Stimulated activated CD4-positive, alpha-beta T cell treated with anti-CD3 and anti-CD28 coated beads, Interleukin-12 subunit alpha, Interleukin-12 subunit beta, amount 100 ng/mL, for 4 hours (primary cell): Measurements from ENCODE around the gene GNAZ.
"Not testable (repeated sequence)": the region's sequence is repeated elsewhere in the genome, so short reads cannot be mapped to it uniquely, and the experiment has no call there.

Experiments
- DNase-seq: peaks from one replicate; pipeline ENCODE4 v3.0.0-alpha.2; 2020

Gene GNAZ

DNA sequence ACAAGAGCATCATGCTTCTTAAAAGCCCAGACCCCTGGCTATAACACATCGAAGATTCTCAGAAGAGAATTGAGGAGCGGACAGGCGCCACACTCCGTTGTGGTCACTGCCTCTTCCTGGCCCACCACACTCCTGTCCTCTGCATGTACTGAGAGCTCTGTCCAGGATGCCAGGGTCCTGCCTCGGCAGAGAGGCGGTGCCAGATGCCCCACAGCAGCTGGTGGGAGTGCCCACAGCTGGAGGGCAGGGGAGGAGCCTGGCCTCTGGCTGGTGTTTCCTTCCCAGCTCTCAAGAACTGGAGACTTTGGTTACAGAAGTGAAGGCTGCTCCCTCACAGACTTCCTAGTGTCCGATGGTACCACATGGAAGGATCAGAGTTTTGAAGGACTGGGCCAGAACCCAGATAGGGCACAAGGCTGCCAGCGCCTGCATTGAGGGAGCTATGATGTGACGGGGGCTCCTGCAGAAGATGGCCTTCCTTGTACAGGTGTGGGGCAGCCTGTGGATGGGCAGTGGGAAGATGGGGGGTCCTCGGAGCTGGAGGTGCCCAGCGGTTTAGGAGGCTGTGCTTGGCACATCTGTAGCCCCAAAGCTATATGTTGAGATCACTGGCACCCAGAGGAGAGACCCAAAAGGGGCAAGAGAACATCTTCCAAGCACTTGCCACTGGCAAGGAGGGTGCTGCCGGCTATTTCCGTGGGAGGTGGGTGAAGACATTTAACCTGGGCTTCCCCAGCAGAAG is 52.1 kb downstream of the GNAZ start:
- no peak for DNase-seq

DNA sequence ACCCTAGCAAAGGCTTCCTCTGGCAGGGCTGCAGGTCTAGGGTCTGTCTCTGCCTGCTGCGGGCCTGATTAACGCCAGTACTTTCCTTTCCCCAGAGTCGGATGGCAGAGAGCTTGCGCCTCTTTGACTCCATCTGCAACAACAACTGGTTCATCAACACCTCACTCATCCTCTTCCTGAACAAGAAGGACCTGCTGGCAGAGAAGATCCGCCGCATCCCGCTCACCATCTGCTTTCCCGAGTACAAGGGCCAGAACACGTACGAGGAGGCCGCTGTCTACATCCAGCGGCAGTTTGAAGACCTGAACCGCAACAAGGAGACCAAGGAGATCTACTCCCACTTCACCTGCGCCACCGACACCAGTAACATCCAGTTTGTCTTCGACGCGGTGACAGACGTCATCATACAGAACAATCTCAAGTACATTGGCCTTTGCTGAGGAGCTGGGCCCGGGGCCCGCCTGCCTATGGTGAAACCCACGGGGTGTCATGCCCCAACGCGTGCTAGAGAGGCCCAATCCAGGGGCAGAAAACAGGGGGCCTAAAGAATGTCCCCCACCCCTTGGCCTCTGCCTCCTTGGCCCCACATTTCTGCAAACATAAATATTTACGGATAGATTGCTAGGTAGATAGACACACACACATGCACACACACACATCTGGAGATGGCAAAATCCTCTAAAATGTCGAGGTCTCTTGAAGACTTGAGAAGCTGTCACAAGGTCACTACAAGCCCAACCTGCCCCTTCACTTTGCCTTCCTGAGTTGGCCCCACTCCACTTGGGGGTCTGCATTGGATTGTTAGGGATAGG is 52.9 kb downstream of the GNAZ start:
- DNase-seq = no peak

- no peak for DNase-seq
Observed at GRCh38 chr22:23123804-23124254, 53.5 kb downstream of the GNAZ start.

- DNase-seq = no peak
Observed at GRCh38 chr22:23124611-23125511, 54.5 kb downstream of the GNAZ start.

- no peak for DNase-seq
Observed at GRCh38 chr22:23125512-23126103, 55.3 kb downstream of the GNAZ start.

- DNase-seq = no peak
Observed at GRCh38 chr22:23126165-23127054, 56.1 kb downstream of the GNAZ start.

- DNase-seq = no peak
Observed at GRCh38 chr22:23127055-23127756, 56.9 kb downstream of the GNAZ start.

DNA sequence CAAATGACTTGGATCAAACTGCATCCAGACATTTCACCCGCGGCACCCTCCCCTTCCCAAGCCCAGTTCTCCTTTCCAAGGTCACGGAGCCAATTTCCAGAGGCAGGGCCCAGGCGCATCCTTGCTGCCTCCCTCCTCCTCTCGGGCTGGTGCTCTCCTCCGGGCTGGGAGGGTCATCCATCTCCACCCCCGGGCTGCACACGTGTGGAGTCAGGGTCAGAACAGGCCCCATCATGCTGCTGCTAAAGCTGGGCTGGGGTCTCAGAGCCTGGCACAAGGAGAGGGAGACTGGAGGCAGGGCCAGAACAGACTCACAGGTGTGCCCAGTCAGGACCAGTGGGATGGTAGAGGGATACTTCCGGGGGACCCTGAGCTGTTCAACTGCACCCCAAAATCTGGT is 57.5 kb downstream of the GNAZ start:
- no peak for DNase-seq

DNA sequence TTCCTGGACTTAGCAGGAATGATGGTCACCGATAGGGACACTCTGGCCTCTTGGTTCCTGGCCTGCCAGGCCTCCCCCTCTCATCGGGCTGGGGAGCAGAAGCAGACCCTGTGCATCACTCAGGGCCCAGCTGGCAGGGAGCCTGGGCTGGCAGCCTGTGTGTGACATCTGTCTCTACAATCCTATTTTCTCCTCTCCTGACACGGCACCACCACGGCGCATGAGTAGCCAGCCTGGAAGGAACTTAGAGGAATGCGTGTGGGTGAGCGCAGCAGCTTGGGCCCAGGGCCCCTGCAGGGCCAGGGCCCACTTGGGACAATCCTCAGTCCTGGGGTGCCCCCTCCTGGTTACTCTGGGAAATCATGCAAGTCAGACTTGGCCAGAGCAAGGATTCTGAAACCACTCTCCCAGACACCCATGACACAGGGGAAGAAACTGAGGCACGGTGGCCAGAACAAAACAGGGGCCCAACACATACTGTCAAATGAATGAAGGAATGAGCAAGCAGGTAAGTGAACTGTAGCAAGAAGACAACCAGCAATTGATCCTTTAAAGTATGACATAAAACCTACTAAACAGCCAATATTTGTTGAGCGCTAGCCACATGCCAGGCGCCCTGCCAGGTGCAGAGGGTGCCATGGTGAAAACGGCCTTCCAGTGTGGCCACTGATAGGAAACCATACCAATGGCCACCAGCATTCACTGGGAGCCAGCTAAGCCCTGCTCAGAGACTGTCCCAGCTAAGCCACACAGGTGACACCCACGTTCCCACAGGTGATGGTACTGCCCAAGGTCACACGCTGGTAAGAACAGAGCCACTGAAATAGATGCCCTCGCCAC is 58.2 kb downstream of the GNAZ start:
- DNase-seq = peak; percentile 68

GRCh38 chr22:23129149-23129548 is 58.8 kb downstream of the GNAZ start:
- DNase-seq = no peak

GRCh38 chr22:23130697-23131096 is 60.4 kb downstream of the GNAZ start:
- no peak for DNase-seq

DNA sequence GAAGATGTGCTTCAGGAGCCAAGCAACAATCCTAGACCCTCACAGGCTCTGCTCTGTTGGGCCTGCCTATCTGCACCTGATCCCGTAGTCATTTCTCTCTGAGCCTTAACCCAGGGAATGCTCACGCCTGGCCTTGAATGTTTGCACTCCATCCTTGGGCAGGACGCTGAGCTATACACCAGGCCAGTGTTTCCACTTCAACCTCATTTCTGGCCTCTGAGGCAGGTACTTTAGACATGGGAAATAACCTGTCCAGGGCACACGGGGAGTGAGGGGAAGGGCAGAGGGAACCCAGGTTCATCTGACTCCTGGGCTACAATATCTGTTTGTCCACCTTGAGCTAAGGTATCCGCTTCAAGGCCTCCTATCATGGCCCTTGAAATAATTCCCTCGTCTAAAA is 61.6 kb downstream of the GNAZ start:
- DNase-seq = no peak

DNA sequence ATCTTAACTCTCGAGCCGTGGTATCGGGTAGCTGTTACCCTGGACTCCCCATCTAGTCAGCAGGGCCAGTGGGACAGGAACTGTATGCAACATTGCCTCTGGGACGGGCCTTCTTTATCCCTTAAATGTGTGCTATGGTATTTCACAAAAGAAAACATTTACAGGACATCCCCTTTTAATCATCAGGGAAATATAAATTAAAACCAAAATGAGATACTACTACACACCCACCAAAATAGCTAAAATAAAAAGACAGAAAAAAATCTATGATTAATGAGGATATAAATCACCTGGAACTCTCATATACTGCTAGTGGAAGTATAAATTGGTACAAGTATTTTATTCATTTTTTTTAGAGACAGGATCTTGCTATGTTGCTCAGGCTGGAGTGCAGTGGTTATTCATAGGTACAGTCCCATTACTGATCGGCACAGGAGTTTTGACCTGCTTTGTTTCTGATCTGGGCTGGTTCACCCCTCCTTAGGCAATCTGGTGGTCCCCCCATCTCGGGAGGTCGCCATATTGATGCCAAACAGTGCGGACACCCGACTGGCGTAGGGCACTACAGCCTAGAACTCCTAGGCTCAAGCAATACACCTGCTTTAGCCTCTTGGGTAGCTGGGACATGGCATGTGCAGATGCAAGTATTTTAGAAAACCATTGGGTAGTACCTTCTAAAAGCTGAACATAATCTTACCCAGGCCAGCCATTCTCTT is 62.2 kb downstream of the GNAZ start:
- DNase-seq = no peak

GRCh38 chr22:23133922-23134321 is 63.6 kb downstream of the GNAZ start:
- DNase-seq = no peak

DNA sequence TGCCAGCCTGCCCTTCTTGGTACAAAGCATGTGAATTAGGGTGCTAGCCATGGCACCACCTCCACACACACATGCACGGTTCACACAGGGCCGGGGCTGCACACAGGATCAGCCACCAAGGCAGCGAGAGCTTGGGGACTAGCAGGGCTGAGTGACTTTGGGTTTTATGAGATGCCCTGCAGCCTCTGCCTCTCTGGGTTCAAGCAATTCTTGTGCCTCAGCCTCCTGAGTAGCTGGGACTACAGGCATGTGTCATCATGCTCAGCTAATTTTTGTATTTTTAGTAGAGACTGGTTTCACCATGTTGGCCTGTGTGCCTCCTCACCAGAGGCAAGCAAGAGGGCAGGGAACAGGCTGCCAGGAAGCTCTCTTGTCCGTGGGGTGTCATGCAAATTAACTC is 66.7 kb downstream of the GNAZ start:
- DNase-seq = not testable (repeated sequence)

DNA sequence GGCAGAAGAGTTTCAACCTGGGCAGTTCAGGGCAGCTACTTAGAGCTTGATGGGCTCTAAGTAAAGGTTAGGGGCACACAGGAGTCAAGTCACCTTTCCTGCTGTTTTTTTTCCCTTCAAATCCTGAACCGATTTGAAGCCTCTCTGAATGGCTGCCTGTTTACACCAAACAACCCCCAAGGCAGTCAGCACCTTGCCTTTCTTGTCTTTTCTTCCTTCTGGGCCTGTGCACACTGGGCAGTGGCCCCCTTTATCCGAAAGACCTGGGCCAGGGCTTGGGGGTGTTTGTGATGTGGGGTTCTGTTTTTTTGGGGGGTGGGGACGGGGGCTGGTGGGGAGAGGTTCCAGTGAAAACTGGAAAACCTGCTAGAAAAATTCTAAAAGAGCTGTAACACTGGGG is 67.1 kb downstream of the GNAZ start:
- no peak for DNase-seq

- no peak for DNase-seq
Observed at GRCh38 chr22:23137905-23138561, 67.7 kb downstream of the GNAZ start.

- no peak for DNase-seq
Observed at GRCh38 chr22:23138584-23139435, 68.5 kb downstream of the GNAZ start.
